IMR-90 (cell line): Measurements from ENCODE around the gene ITPR2. TPM values are rescaled to one million over a fixed set of nuclear protein-coding genes. Genes with fewer than 3 reads are reported as not detected.

Experiments used
- ATAC-seq: fragments of 200-7000 bp; cut with Tn5 transposase; 2 replicates; pipeline ENCODE4 v1.9.1; 2020; ENCODE audit warnings: low read depth, mild to moderate bottlenecking, moderate library complexity
- BruUV-seq: library from RNA; stranded (reverse); fragments of 400-500 nt; replicated peaks from 2 replicates; lab custom pipeline; 2021; lab: Mats Ljungman, UMichigan
- CTCF ChIA-PET: fragments of 300-600 bp; formaldehyde crosslinking; extraction: SDS; loops from one replicate; lab custom pipeline; 2021; ENCODE audit warnings: antibody characterized with exemption; lab: Yijun Ruan, JAX
- POLR2A ChIA-PET: fragments of 300-600 bp; sonication (Branson Sonifier 250); formaldehyde crosslinking; loops from one replicate; lab custom pipeline; 2022; ENCODE audit warnings: antibody characterized with exemption; ENCODE audit not compliant: unreplicated experiment; lab: Charles Lee
- DNase-seq: peaks from one replicate; pipeline ENCODE4 v3.0.0; 2013
- H2AFZ ChIP-seq: replicated peaks from 2 replicates; pipeline ENCODE3; 2013; ENCODE audit warnings: low read length, mild to moderate bottlenecking; ENCODE audit not compliant: poor library complexity
- H2AK5ac ChIP-seq: 2 replicates; pipeline ENCODE4 v1.6.1; 2013; ENCODE audit warnings: low read depth, low read length, inconsistent platforms
- H2AK9ac ChIP-seq: replicated peaks from 2 replicates; pipeline ENCODE3; 2013; ENCODE audit warnings: mild to moderate bottlenecking, low read depth, low read length, moderate library complexity; ENCODE audit not compliant: poor library complexity
- H2BK120ac ChIP-seq: 2 replicates; pipeline ENCODE4 v1.6.1; 2013; ENCODE audit warnings: low read depth, low read length, inconsistent platforms
- H2BK15ac ChIP-seq: 3 replicates; pipeline ENCODE4 v1.6.1; 2013; ENCODE audit warnings: low read depth, low read length, inconsistent platforms
- H2BK20ac ChIP-seq: 2 replicates; pipeline ENCODE4 v1.6.1; 2013; ENCODE audit warnings: low read depth, mild to moderate bottlenecking, inconsistent platforms, low read length, moderate library complexity
- H2BK5ac ChIP-seq: 2 replicates; pipeline ENCODE4 v1.6.1; 2013; ENCODE audit warnings: mild to moderate bottlenecking, low read depth, low read length, inconsistent platforms; ENCODE audit not compliant: poor library complexity, severe bottlenecking
- H3K14ac ChIP-seq: replicated peaks from 2 replicates; pipeline ENCODE4 v1.6.1; 2013; ENCODE audit warnings: low read depth, low read length, inconsistent platforms
- H3K18ac ChIP-seq: 2 replicates; pipeline ENCODE4 v1.6.1; 2013; ENCODE audit warnings: low read depth, low read length, control low read depth
- H3K23ac ChIP-seq: 2 replicates; pipeline ENCODE4 v1.6.1; 2013; ENCODE audit warnings: low read depth, low read length, inconsistent platforms
- H3K27ac ChIP-seq: 2 replicates; pipeline ENCODE4 v1.5.1; 2013; ENCODE audit warnings: mild to moderate bottlenecking, control low read depth, low read length; ENCODE audit not compliant: insufficient read depth
- H3K27me3 ChIP-seq: 2 replicates; pipeline ENCODE4 v1.6.1; 2013; ENCODE audit warnings: low read length; ENCODE audit not compliant: control insufficient read depth, insufficient read depth
- H3K36me3 ChIP-seq: 2 replicates; pipeline ENCODE4 v1.6.1; 2013; ENCODE audit warnings: low read length, mixed read lengths; ENCODE audit not compliant: control insufficient read depth, insufficient read depth
- H3K4ac ChIP-seq: 2 replicates; pipeline ENCODE4 v1.6.1; 2013; ENCODE audit warnings: low read depth, low read length, inconsistent platforms
- H3K4me1 ChIP-seq: 2 replicates; pipeline ENCODE4 v1.6.1; 2013; ENCODE audit warnings: low read length, mixed read lengths; ENCODE audit not compliant: control insufficient read depth, insufficient read depth
- H3K4me2 ChIP-seq: 2 replicates; pipeline ENCODE4 v1.6.1; 2013; ENCODE audit warnings: low read depth, mild to moderate bottlenecking, control low read depth, low read length, moderate library complexity
- H3K4me3 ChIP-seq: 2 replicates; pipeline ENCODE4 v1.5.1; 2013; ENCODE audit warnings: low read depth, mild to moderate bottlenecking, control low read depth, low read length, moderate library complexity; ENCODE audit not compliant: insufficient read depth
- H3K56ac ChIP-seq: 2 replicates; pipeline ENCODE4 v1.6.1; 2013; ENCODE audit warnings: low read length, inconsistent platforms; ENCODE audit not compliant: insufficient read depth; ENCODE audit errors: extremely low read depth
- H3K79me1 ChIP-seq, 2 experiments: 2 replicates each; pipeline ENCODE4 v1.6.1; 2013; ENCODE audit warnings: low read length in 2 of 2, inconsistent platforms in 1 of 2, low read depth in 1 of 2
- H3K9ac ChIP-seq: 2 replicates; pipeline ENCODE4 v1.6.1; 2013; ENCODE audit warnings: low read depth, low read length, control low read depth
- H3K9me1 ChIP-seq: 2 replicates; pipeline ENCODE4 v1.6.1; 2013; ENCODE audit warnings: low read length, inconsistent platforms; ENCODE audit not compliant: insufficient read depth
- H3K9me3 ChIP-seq: 2 replicates; pipeline ENCODE4 v1.6.1; 2013; ENCODE audit warnings: low read length; ENCODE audit not compliant: control insufficient read depth, insufficient read depth
- H4K20me1 ChIP-seq: 2 replicates; pipeline ENCODE4 v1.6.1; 2013; ENCODE audit warnings: low read length, inconsistent platforms; ENCODE audit not compliant: insufficient read depth
- H4K5ac ChIP-seq: 2 replicates; pipeline ENCODE4 v1.6.1; 2013; ENCODE audit warnings: mild to moderate bottlenecking, low read depth, low read length, control low read depth
- H4K8ac ChIP-seq, 2 experiments: 2 replicates each; pipeline ENCODE4 v1.6.1; 2013; ENCODE audit warnings: low read depth in 2 of 2, low read length in 2 of 2, control low read depth in 1 of 2, inconsistent platforms in 1 of 2
- H4K91ac ChIP-seq: 2 replicates; pipeline ENCODE4 v1.6.1; 2013; ENCODE audit warnings: low read depth, low read length, inconsistent platforms; ENCODE audit not compliant: insufficient read depth
- MAFK ChIP-seq: IDR thresholded peaks from 2 replicates; pipeline ENCODE4 v1.6.1; 2012; ENCODE audit warnings: low read depth, low read length, improper control_type of control experiment
- MAZ ChIP-seq: IDR thresholded peaks from 2 replicates; pipeline ENCODE4 v1.6.1; 2012; ENCODE audit warnings: low read depth, mild to moderate bottlenecking, low read length, improper control_type of control experiment, moderate library complexity, borderline replicate concordance
- RCOR1 ChIP-seq: IDR thresholded peaks from 2 replicates; pipeline ENCODE4 v1.6.1; 2012; ENCODE audit warnings: mild to moderate bottlenecking, low read length, improper control_type of control experiment; ENCODE audit not compliant: insufficient replicate concordance
- WGBS, 2 experiments: methylation state at CpG; one replicate each; pipeline versions ENCODE4 v1.1.5 to v1.1.7; 2013; ENCODE audit warnings: missing lambda C conversion rate in 2 of 2; ENCODE audit not compliant: insufficient read length in 1 of 2; ENCODE audit errors: extremely low coverage in 2 of 2; 5-methylcytosine and 5-hydroxymethylcytosine counted together
- dilution Hi-C: fragments of 300-500 bp; cut with HindIII; formaldehyde crosslinking; loops from one replicate; pipeline ENCODE4 v1.14.3; 2018; ENCODE audit warnings: low sequenced_read_pairs; ENCODE audit not compliant: unreplicated experiment
- in situ Hi-C: fragments of 300-500 bp; cut with MboI; formaldehyde crosslinking; loops from 3 replicates; pipeline ENCODE4 v1.14.3; 2019; ENCODE audit warnings: low sequenced_read_pairs, inconsistent platforms, mixed read lengths
- intact Hi-C: fragments of 100-400 bp; cut with micrococcal nuclease; formaldehyde crosslinking; loops from 2 replicates; pipeline ENCODE4 v1.10.0; 2022
- polyA plus RNA-seq, 3 experiments: library from polyadenylated mRNA; depleted of rRNA; stranded (reverse); fragments of >200 nt; gene quantifications; 2 replicates each; pipeline ENCODE4 v1.2.3, GENCODE V29; 2012; ENCODE audit warnings: low replicate concordance in 1 of 3
- total RNA-seq: library from RNA; depleted of rRNA; stranded (reverse); fragments of >200 nt; gene quantifications from 2 replicates; pipeline ENCODE4 v1.2.3, GENCODE V29; 2012

The ITPR2 gene
- total and polyA plus RNA-seq, 2 of the 4 experiments (the other 2 are of a cell fraction): 1.2 to 9.0 TPM

DNA sequence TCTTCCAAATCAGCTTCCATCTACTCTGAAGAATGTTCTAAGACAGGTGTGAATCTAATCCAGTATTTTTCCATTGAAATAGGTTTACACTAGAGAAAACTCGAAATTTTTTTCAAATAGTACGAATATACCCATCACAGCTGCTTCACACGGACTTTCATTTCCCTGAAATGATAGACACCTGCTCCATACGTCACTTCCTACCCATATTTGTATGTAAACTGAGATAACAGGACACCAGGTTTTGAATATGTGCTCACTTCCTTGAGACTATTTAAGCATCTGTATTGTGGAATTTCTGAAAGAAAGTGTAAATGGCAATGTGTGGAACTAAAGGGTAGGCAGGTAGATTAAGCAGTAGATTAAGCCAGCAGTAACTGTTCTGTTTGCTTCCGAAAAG, 13.4 kb upstream of the ITPR2 start:
- H3K18ac ChIP-seq: peak overlapping the region; percentile 75; the same call in 1 of the 2 replicates
- no peak overlapping the region for H2AK9ac ChIP-seq
- ChIA-PET POLR2A (no interaction called here), CTCF (interaction anchor here (0.9 to 1.2 kb wide), 3 partner anchors 13 to 39 kb away, joined by 3 to 8 read pairs (median 4); partner anchors contain the start of gene ITPR2)
- DNase-seq: no peak
- H3K79me1 ChIP-seq: no peaks in the 10 kb centered on the region
- no peaks in the 10 kb centered on the region for H3K27me3 ChIP-seq
- no peak overlapping the region for H2BK120ac ChIP-seq
- peak overlapping the region; percentile 1; the same call in 1 of the 2 replicates for H3K4ac ChIP-seq
- intact Hi-C loops: no loop called here
- TF ChIP-seq MAFK (no peak), RCOR1 (no peak), MAZ (no peak)
- no peaks in the 10 kb centered on the region for H3K36me3 ChIP-seq
- H2AK5ac ChIP-seq: no peak overlapping the region
- no peak overlapping the region for H3K27ac ChIP-seq
- H2AFZ ChIP-seq: no peak overlapping the region
- no TSS peak for BruUV-seq
- H4K91ac ChIP-seq: no peak overlapping the region; the same call in 1 of the 2 replicates
- H3K4me2 ChIP-seq: peak overlapping the region; percentile 35; the same call in 1 of the 2 replicates
- no peak overlapping the region for H3K14ac ChIP-seq
- no peaks in the 10 kb centered on the region for H3K9me1 ChIP-seq
- H2BK5ac ChIP-seq: no peak overlapping the region
- H2BK20ac ChIP-seq: peak overlapping the region; percentile 0; the same call in 1 of the 2 replicates
- peak overlapping the region; percentile 20; the same call in 2 of the 3 replicates for H2BK15ac ChIP-seq
- H3K9ac ChIP-seq: no peak overlapping the region
- no peak for ATAC-seq
- H3K4me1 ChIP-seq: peaks cover 16% of the 10 kb centered on the region
- no peak overlapping the region for H4K5ac ChIP-seq
- H3K4me3 ChIP-seq: no peak overlapping the region
- dilution Hi-C loops: no loop called here
- no peak overlapping the region for H3K56ac ChIP-seq
- H4K20me1 ChIP-seq: no peaks in the 10 kb centered on the region
- no peaks in the 10 kb centered on the region for H3K9me3 ChIP-seq
- in situ Hi-C loops: no loop called here
- H4K8ac ChIP-seq: no peak overlapping the region
- H3K23ac ChIP-seq: no peak overlapping the region
- WGBS, 2 experiments: no CpG with 5 or more reads among the region's 5 CpGs
